Mucosa of descending colon (tissue), 3 donors: Measurements from ENCODE around the gene ZNF668. TPM values are rescaled to one million over a fixed set of nuclear protein-coding genes. Genes with fewer than 3 reads are reported as not detected.
A peak's percentile ranks its signal among the peaks of the same experiment; 100 is the strongest.

Experiments
- ATAC-seq: fragments of 200-7000 bp; cut with Tn5 transposase; one replicate; pipeline ENCODE4 v1.9.1; 2020; ENCODE audit warnings: mild to moderate bottlenecking, moderate library complexity
- DNase-seq, 3 donors: peaks; one replicate each; pipeline ENCODE4 v3.0.0-alpha.2; 2020
- H3K36me3 ChIP-seq: fragments of 200-600 bp; one replicate; pipeline ENCODE4 v1.8.0; 2021; ENCODE audit warnings: low read depth, mild to moderate bottlenecking
- H3K4me1 ChIP-seq: fragments of 200-600 bp; one replicate; pipeline ENCODE4 v1.8.0; 2021; ENCODE audit warnings: low read depth, mild to moderate bottlenecking
- H3K4me3 ChIP-seq: fragments of 200-600 bp; one replicate; pipeline ENCODE4 v1.8.0; 2021; ENCODE audit warnings: mild to moderate bottlenecking
- H3K9me3 ChIP-seq: fragments of 200-600 bp; one replicate; pipeline ENCODE4 v1.8.0; 2021; ENCODE audit warnings: mild to moderate bottlenecking
- CTCF ChIP-seq: fragments of 200-600 bp; IDR thresholded peaks from one replicate; pipeline ENCODE4 v1.8.0; 2022; ENCODE audit warnings: antibody characterized with exemption, mild to moderate bottlenecking
- intact Hi-C, 2 donors: fragments of 100-400 bp; cut with DNase I in 1 of 2; cut with micrococcal nuclease in 1 of 2; formaldehyde crosslinking; loops; one replicate each; pipeline versions ENCODE4 v1.11.0 to v1.11.1; 2022; cut with DNase I, micrococcal nuclease
- total RNA-seq, 3 donors: library from RNA; stranded (reverse); fragmentation: NEBNext Ultra II Directional in 2 of 3; extraction: Animal tissue kit (Norgen Biotek cat#: 25700) in 2 of 3; gene quantifications; one replicate each; pipeline versions ENCODE4 v1.2.1 to v1.2.4, GENCODE V29; 2021 to 2023
- donor health status: DM: no; HTN: no; CAD: no; lungs with moderate emphysema.
- donor health status: DM: no; HTN: no; CAD: no.
- donor health status: DM: no; HTN: yes; CAD: no.

ZNF668 gene
- total RNA-seq, 3 donors from 2014 or later, result 8.3 to 10.2 (median 9.8) TPM

DNA sequence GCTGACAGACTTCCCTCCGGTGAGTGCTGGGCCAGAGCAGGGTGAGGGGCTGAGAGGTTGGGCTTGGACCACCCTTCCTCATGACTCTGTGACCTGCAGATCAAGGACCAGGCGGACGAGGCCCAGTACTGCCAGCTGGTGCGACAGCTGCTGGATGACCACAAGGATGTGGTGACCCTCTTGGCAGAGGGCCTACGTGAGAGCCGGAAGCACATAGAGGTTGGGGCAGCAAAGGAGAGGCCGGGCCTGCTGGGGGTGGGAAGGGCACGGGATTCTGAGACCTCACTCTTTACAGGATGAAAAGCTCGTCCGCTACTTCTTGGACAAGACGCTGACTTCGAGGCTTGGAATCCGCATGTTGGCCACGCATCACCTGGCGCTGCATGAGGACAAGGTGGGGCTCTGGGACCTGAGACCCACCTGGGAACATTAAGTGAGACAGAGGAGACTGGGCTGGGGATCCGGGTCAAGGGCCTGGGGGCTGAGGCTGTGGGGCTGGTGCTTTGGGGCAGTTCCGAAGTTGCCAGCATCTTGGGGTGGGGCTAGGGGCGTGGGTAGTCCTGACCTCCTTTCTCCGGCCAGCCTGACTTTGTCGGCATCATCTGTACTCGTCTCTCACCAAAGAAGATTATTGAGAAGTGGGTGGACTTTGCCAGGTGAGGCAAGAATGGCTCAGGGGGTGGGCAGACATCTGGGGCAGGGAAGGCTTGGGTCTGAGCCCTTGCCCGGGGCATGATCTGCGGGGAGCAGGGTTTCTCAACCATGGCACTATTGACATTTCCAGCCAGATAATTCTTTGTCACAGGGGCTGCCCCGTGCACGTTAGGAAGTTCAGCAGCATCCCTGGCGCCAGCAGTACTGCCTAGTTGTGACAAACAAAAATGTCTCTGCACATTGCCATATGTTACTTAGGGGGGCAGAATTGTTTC is 36.3 kb upstream of the ZNF668 start:
- ATAC-seq, result no peak
- no peak overlapping the region for H3K4me3 ChIP-seq
- no peaks in the 10 kb centered on the region for H3K9me3 ChIP-seq
- DNase-seq, result peak in 1 of 3 donors; percentile 43
- intact Hi-C loops, result no loop called here
- H3K4me1 ChIP-seq, result peaks cover 26% of the 10 kb centered on the region
- TF ChIP-seq CTCF, result no peak
- H3K36me3 ChIP-seq, result no peaks in the 10 kb centered on the region

- no peak overlapping the region for H3K4me3 ChIP-seq
- intact Hi-C loops, result no loop called here
- H3K4me1 ChIP-seq, result peaks cover 20% of the 10 kb centered on the region
- ATAC-seq (no peak), DNase-seq (no peak)
- TF ChIP-seq CTCF, result no peak
- H3K36me3 ChIP-seq, result no peaks in the 10 kb centered on the region
- no peaks in the 10 kb centered on the region for H3K9me3 ChIP-seq
Measured at GRCh38 chr16:31109622-31110021, 35.6 kb upstream of the ZNF668 start.

GRCh38 chr16:31108794-31109558 is 34.9 kb upstream of the ZNF668 start:
- Histone ChIP-seq H3K36me3 (no peaks in the 10 kb centered on the region), H3K4me3 (peak overlapping the region; percentile 69), H3K9me3 (no peaks in the 10 kb centered on the region), H3K4me1 (peaks cover 17% of the 10 kb centered on the region)
- DNase-seq, result no peak
- no peak for TF ChIP-seq CTCF
- peak; percentile 4 for ATAC-seq
- intact Hi-C loops, result no loop called here

GRCh38 chr16:31108035-31108793 is 34.2 kb upstream of the ZNF668 start, which contains the start of gene BCKDK:
TSS of gene BCKDK (plus strand) at chr16:31108386. CDS start at chr16:31109224, 838 bp downstream.
- Histone ChIP-seq H3K4me1 (peaks cover 17% of the 10 kb centered on the region), H3K4me3 (peak within 1 kb of the TSS; percentile 69), H3K36me3 (no peaks in the 10 kb centered on the region), H3K9me3 (no peaks in the 10 kb centered on the region)
- TF ChIP-seq CTCF, result no peak
- intact Hi-C loops, result no loop called here
- ATAC-seq (peak; percentile 88), DNase-seq (peak; percentile 78 to 85 (median 85))

GRCh38 chr16:31107465-31107867 is 33.4 kb upstream of the ZNF668 start:
- no peak overlapping the region for H3K4me3 ChIP-seq
- no peak for ATAC-seq
- no peaks in the 10 kb centered on the region for H3K9me3 ChIP-seq

More at GRCh38 chr16:31107465-31107867, 33.4 kb upstream of the ZNF668 start:
- intact Hi-C loops, result no loop called here
- no peak for TF ChIP-seq CTCF
- Histone ChIP-seq H3K36me3 (no peaks in the 10 kb centered on the region), H3K4me1 (peaks cover 17% of the 10 kb centered on the region)
- DNase-seq, result no peak
